HCT116 (cell line): ENCODE results near the gene NAT10. TPM values are rescaled to one million over a fixed set of nuclear protein-coding genes. Genes with fewer than 3 reads are reported as not detected.

Source experiments
- ATAC-seq: fragments of 200-7000 bp; cut with Tn5 transposase; 2 replicates; pipeline ENCODE4 v1.9.1; 2020; ENCODE audit warnings: mild to moderate bottlenecking, moderate library complexity
- BruUV-seq: library from RNA; stranded (reverse); fragments of 400-500 nt; replicated peaks from 2 replicates; lab custom pipeline; 2021; lab: Mats Ljungman, UMichigan
- CTCF ChIA-PET: fragments of 300-600 bp; sonication (Branson Sonifier 250); formaldehyde crosslinking; loops from one replicate; lab custom pipeline; 2021; ENCODE audit warnings: antibody characterized with exemption; lab: Charles Lee
- POLR2A ChIA-PET: fragments of 300-600, 350-600 bp; sonication (Branson Sonifier 250); formaldehyde crosslinking; loops from one replicate; lab custom pipeline; 2021; ENCODE audit warnings: antibody characterized with exemption; lab: Charles Lee
- RAD21 ChIA-PET, 2 experiments: fragments of 300-600 bp; sonication (Branson Sonifier 250); formaldehyde crosslinking; loops; one replicate each; lab custom pipeline; 2023; ENCODE audit warnings: low total read pairs in 2 of 2; ENCODE audit not compliant: uncharacterized antibody in 2 of 2, unreplicated experiment in 2 of 2, low non-redundant PET in 1 of 2; lab: Charles Lee
- DNase-seq: peaks from one replicate; pipeline ENCODE4 v3.0.0-alpha.2; 2010; ENCODE audit warnings: low read depth, low spot score
- H2AFZ ChIP-seq: fragments of 200-600 bp; shearing (Covaris generic), sonication (generic); 2 replicates; pipeline ENCODE4 v1.6.1; 2017; ENCODE audit warnings: low read depth, mixed run types, mixed read lengths, antibody characterized with exemption, low read length; ENCODE audit not compliant: poor library complexity, severe bottlenecking
- H3K27ac ChIP-seq: 2 replicates; pipeline ENCODE4 v1.5.1; 2012; ENCODE audit warnings: low read depth, low read length
- H3K27me3 ChIP-seq: fragments of 200-600 bp; sonication (generic); 2 replicates; pipeline ENCODE4 v1.6.1; 2016; ENCODE audit warnings: mixed run types, low read length, mixed read lengths; ENCODE audit not compliant: insufficient read depth
- H3K36me3 ChIP-seq, 2 experiments: fragments of 200-500 bp in 1 of 2; fragments of 200-600 bp in 1 of 2; sonication (Bioruptor generic) in 1 of 2; sonication (generic) in 1 of 2; 2 replicates each; pipeline versions ENCODE4 v1.5.1 to v1.6.1; 2014 to 2016; ENCODE audit warnings: low read length in 2 of 2, inconsistent platforms in 1 of 2, mixed read lengths in 1 of 2, mixed run types in 1 of 2; ENCODE audit not compliant: insufficient read depth in 2 of 2, control insufficient read depth in 1 of 2
- H3K4me1 ChIP-seq, 2 experiments: fragments of 200-600 bp in 1 of 2; sonication (generic) in 1 of 2; 2 replicates each; pipeline versions ENCODE4 v1.5.1 to v1.6.1; 2012 to 2017; ENCODE audit warnings: low read length in 2 of 2, inconsistent platforms in 1 of 2, mild to moderate bottlenecking in 1 of 2, mixed read lengths in 1 of 2, mixed run types in 1 of 2, moderate library complexity in 1 of 2; ENCODE audit not compliant: insufficient read depth in 2 of 2, control insufficient read depth in 1 of 2
- H3K4me2 ChIP-seq: fragments of 200-600 bp; sonication (generic); 2 replicates; pipeline ENCODE4 v1.6.1; 2017; ENCODE audit warnings: mixed run types, low read length, mixed read lengths
- H3K4me3 ChIP-seq, 2 experiments: fragments of 200-600 bp in 1 of 2; sonication (generic) in 1 of 2; replicated peaks in 1 of 2; 2 replicates each; pipeline ENCODE4 v1.5.1; 2011 to 2016; ENCODE audit warnings: low read length in 2 of 2, control low read depth in 1 of 2, low read depth in 1 of 2, mild to moderate bottlenecking in 1 of 2, mixed read lengths in 1 of 2, mixed run types in 1 of 2
- H3K79me2 ChIP-seq: fragments of 200-600 bp; sonication (generic); 2 replicates; pipeline ENCODE4 v1.6.1; 2017; ENCODE audit warnings: mild to moderate bottlenecking, mixed run types, low read length, moderate library complexity, mixed read lengths; ENCODE audit not compliant: insufficient read depth
- H3K9ac ChIP-seq: fragments of 200-600 bp; sonication (generic); 2 replicates; pipeline ENCODE4 v1.6.1; 2016; ENCODE audit warnings: low read length, mixed read lengths
- H3K9me2 ChIP-seq: fragments of 200-600 bp; sonication (generic), shearing (Covaris generic); 2 replicates; pipeline ENCODE4 v1.6.1; 2017; ENCODE audit warnings: mixed run types, mild to moderate bottlenecking, moderate library complexity; ENCODE audit not compliant: insufficient read depth
- H3K9me3 ChIP-seq, 2 experiments: fragments of 200-500 bp in 1 of 2; fragments of 200-600 bp in 1 of 2; sonication (Bioruptor generic) in 1 of 2; sonication (generic) in 1 of 2; 2 replicates each; pipeline ENCODE4 v1.6.1; 2014 to 2017; ENCODE audit warnings: low read length in 2 of 2, mixed read lengths in 2 of 2, inconsistent platforms in 1 of 2, low read depth in 1 of 2, mild to moderate bottlenecking in 1 of 2, mixed run types in 1 of 2, moderate library complexity in 1 of 2; ENCODE audit not compliant: control insufficient read depth in 1 of 2, insufficient read depth in 1 of 2
- H4K20me1 ChIP-seq: fragments of 200-600 bp; sonication (generic), shearing (Covaris generic); 2 replicates; pipeline ENCODE4 v1.6.1; 2017; ENCODE audit warnings: mixed run types, mild to moderate bottlenecking, moderate library complexity; ENCODE audit not compliant: insufficient read depth
- CBX3 ChIP-seq: IDR thresholded peaks from 2 replicates; pipeline ENCODE4 v1.6.1; 2012; ENCODE audit warnings: low read depth
- EGR1 ChIP-seq: IDR thresholded peaks from 2 replicates; pipeline ENCODE4 v1.6.1; 2012; ENCODE audit warnings: low read depth
- EZH2phosphoT487 ChIP-seq: fragments of 200-600 bp; IDR thresholded peaks from 2 replicates; pipeline ENCODE4 v1.6.1; 2018; ENCODE audit warnings: antibody characterized with exemption, borderline replicate concordance
- JUND ChIP-seq: IDR thresholded peaks from 2 replicates; pipeline ENCODE4 v1.6.1; 2012
- SP1 ChIP-seq: IDR thresholded peaks from 2 replicates; pipeline ENCODE4 v1.6.1; 2012; ENCODE audit warnings: low read depth
- SRF ChIP-seq: IDR thresholded peaks from 2 replicates; pipeline ENCODE4 v1.6.1; 2012; ENCODE audit warnings: low read depth
- YY1 ChIP-seq: IDR thresholded peaks from 2 replicates; pipeline ENCODE4 v1.6.1; 2011; ENCODE audit warnings: low read length, low read depth, moderate library complexity, mild to moderate bottlenecking; ENCODE audit not compliant: insufficient replicate concordance; ENCODE audit errors: extremely low read depth
- ZNF274 ChIP-seq: fragments of 200-500 bp; sonication (Bioruptor generic); IDR thresholded peaks from 2 replicates; pipeline ENCODE4 v1.6.1; 2014; ENCODE audit warnings: mild to moderate bottlenecking, low read depth, low read length, inconsistent platforms
- intact Hi-C: fragments of 100-400 bp; cut with micrococcal nuclease; formaldehyde crosslinking; loops from 2 replicates; pipeline ENCODE4 v1.10.0; 2022
- total RNA-seq: library from RNA; stranded (reverse); gene quantifications from one replicate; pipeline ENCODE4 v1.2.1, GENCODE V29; 2021; ENCODE audit not compliant: unreplicated experiment
- TF ChIP-seq, protein P1 (sequence below): IDR thresholded peaks from 2 replicates; pipeline ENCODE4 v1.6.1; 2011; ENCODE audit warnings: mild to moderate bottlenecking, low read length, moderate library complexity; ENCODE audit not compliant: insufficient replicate concordance; ENCODE audit errors: extremely low read depth

NAT10 gene
- total RNA-seq, 1 experiment from 2014 or later: 101 TPM

DNA sequence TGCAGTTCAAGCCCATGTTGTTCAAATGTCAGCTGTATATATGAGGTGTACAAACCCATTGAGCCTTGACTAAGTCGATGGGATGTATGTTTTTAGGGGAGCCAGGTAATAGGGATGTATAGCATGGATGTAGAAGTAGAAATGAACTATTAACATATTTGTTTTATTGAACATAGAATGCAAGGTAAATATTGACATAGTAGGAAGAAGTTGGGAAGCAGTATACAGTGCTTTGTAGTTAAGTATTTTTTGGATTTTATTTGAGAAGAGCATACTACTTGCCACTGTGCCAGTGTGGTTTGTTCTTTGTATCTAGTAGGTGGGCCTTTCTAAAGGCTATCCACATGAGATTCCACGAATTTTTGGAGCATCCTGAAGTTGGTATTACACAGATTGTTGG lies 20.8 kb upstream of the NAT10 start:
- ChIA-PET CTCF (no interaction called here), POLR2A (no interaction called here), RAD21 (no interaction called here)
- H3K4me3 ChIP-seq: no peak overlapping the region
- no peaks in the 10 kb centered on the region for H3K4me1 ChIP-seq
- intact Hi-C loops: no loop called here
- H3K9ac ChIP-seq: no peak overlapping the region
- no peaks in the 10 kb centered on the region for H3K9me2 ChIP-seq
- H4K20me1 ChIP-seq: no peaks in the 10 kb centered on the region; the same call in 1 of the 2 replicates
- peaks cover 94% of the 10 kb centered on the region for H3K79me2 ChIP-seq
- TSS peak; percentile 2 for BruUV-seq
- H3K9me3 ChIP-seq: no peaks in the 10 kb centered on the region
- no peak overlapping the region for H3K27ac ChIP-seq
- no peak for DNase-seq
- H3K4me2 ChIP-seq: no peak overlapping the region
- H2AFZ ChIP-seq: no peak overlapping the region
- peaks cover 68 to 71% of the 10 kb centered on the region in 2 experiments for H3K36me3 ChIP-seq
- TF ChIP-seq SRF (no peak), SP1 (no peak), EGR1 (no peak), ZNF274 (no peak), JUND (no peak)
- TF ChIP-seq, all 23 proteins: peak for 0
- H3K27me3 ChIP-seq: no peaks in the 10 kb centered on the region
- ATAC-seq: no peak

- ChIA-PET POLR2A (no interaction called here), RAD21 (no interaction called here), CTCF (no interaction called here)
- Histone ChIP-seq H4K20me1 (peaks cover 2% of the 10 kb centered on the region; the same call in 1 of the 2 replicates), H3K27ac (no peak overlapping the region), H3K36me3 (peaks cover 77 to 79% of the 10 kb centered on the region in 2 experiments), H2AFZ (no peak overlapping the region), H3K27me3 (no peaks in the 10 kb centered on the region), H3K4me2 (no peak overlapping the region), H3K79me2 (peaks cover 93% of the 10 kb centered on the region), H3K9me2 (no peaks in the 10 kb centered on the region), H3K9me3 (no peaks in the 10 kb centered on the region), H3K4me3 (no peak overlapping the region), H3K9ac (no peak overlapping the region), H3K4me1 (no peaks in the 10 kb centered on the region)
- TF ChIP-seq CBX3 (no peak), YY1 (no peak), EZH2phosphoT487 (no peak)
- TF ChIP-seq, protein P1, sequence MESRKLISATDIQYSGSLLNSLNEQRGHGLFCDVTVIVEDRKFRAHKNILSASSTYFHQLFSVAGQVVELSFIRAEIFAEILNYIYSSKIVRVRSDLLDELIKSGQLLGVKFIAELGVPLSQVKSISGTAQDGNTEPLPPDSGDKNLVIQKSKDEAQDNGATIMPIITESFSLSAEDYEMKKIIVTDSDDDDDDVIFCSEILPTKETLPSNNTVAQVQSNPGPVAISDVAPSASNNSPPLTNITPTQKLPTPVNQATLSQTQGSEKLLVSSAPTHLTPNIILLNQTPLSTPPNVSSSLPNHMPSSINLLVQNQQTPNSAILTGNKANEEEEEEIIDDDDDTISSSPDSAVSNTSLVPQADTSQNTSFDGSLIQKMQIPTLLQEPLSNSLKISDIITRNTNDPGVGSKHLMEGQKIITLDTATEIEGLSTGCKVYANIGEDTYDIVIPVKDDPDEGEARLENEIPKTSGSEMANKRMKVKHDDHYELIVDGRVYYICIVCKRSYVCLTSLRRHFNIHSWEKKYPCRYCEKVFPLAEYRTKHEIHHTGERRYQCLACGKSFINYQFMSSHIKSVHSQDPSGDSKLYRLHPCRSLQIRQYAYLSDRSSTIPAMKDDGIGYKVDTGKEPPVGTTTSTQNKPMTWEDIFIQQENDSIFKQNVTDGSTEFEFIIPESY: no peak
- ATAC-seq (no peak), DNase-seq (no peak)
- BruUV-seq: no TSS peak
- intact Hi-C loops: no loop called here
These were observed 18.7 kb upstream of the NAT10 start for GRCh38 chr11:34086554-34087283.
